HG03159 (cell line): ENCODE measurements around the gene INTS2.
A peak's percentile ranks its signal among the peaks of the same experiment; 100 is the strongest.
"Not testable (repeated sequence)": the region's sequence is repeated elsewhere in the genome, so short reads cannot be mapped to it uniquely, and the experiment has no call there.

ENCODE experiments used
- ATAC-seq: cut with Tn5 transposase; IDR thresholded peaks from one replicate; pipeline ENCODE4 v1.9.1; 2021; ENCODE audit warnings: mild to moderate bottlenecking, moderate library complexity; ENCODE audit not compliant: unreplicated experiment

INTS2 gene

GRCh38 chr17:61897548-61898180 is 30.1 kb downstream of the INTS2 start:
- no peak for ATAC-seq

- ATAC-seq, result no peak
These were observed 32.4 kb downstream of the INTS2 start for GRCh38 chr17:61895391-61895790.

GRCh38 chr17:61894310-61894709 is 33.5 kb downstream of the INTS2 start:
- ATAC-seq, result not testable (repeated sequence)

GRCh38 chr17:61887733-61888132 is 40.0 kb downstream of the INTS2 start:
- ATAC-seq, result not testable (repeated sequence)

- ATAC-seq, result not testable (repeated sequence)
These were observed 41.9 kb downstream of the INTS2 start for GRCh38 chr17:61885865-61886264.

GRCh38 chr17:61884864-61885263 is 42.9 kb downstream of the INTS2 start:
- no peak for ATAC-seq

- no peak for ATAC-seq
These were observed 47.1 kb downstream of the INTS2 start for GRCh38 chr17:61880589-61881102.

GRCh38 chr17:61878984-61879612 is 48.7 kb downstream of the INTS2 start:
- ATAC-seq, result no peak

GRCh38 chr17:61878520-61878919 is 49.3 kb downstream of the INTS2 start:
- no peak for ATAC-seq

- ATAC-seq, result no peak
These were observed 49.9 kb downstream of the INTS2 start for GRCh38 chr17:61877837-61878236.

GRCh38 chr17:61875804-61876203 is 52.0 kb downstream of the INTS2 start:
- ATAC-seq, result no peak

GRCh38 chr17:61875285-61875684 is 52.5 kb downstream of the INTS2 start:
- ATAC-seq, result no peak

- no peak for ATAC-seq
These were observed 53.7 kb downstream of the INTS2 start for GRCh38 chr17:61874075-61874474.

- ATAC-seq, result no peak
These were observed 55.7 kb downstream of the INTS2 start for GRCh38 chr17:61872099-61872498.

- no peak for ATAC-seq
These were observed 58.6 kb downstream of the INTS2 start for GRCh38 chr17:61869138-61869537.

- ATAC-seq, result no peak
These were observed 59.7 kb downstream of the INTS2 start for GRCh38 chr17:61868074-61868473.

GRCh38 chr17:61867033-61867432 is 60.7 kb downstream of the INTS2 start:
- ATAC-seq, result no peak

GRCh38 chr17:61863801-61864126 is 64.0 kb downstream of the INTS2 start:
- peak; percentile 16 for ATAC-seq

GRCh38 chr17:61862975-61863800 is 64.6 kb downstream of the INTS2 start, which contains the start of gene BRIP1:
BRIP1 (minus strand) TSS chr17:61863528; CDS start chr17:61861539, 1,989 bp downstream.
- ATAC-seq, result peak; percentile 90

GRCh38 chr17:61862105-61862574 is 65.6 kb downstream of the INTS2 start:
- ATAC-seq, result no peak

GRCh38 chr17:61860397-61860796 is 67.4 kb downstream of the INTS2 start:
- not testable (repeated sequence) for ATAC-seq
